Testis (tissue), 2 donors: Measurements from ENCODE around the gene SLC13A5.

ENCODE experiments used
- POLR2A ChIP-seq: fragments of 450-650 bp; IDR thresholded peaks from one replicate; pipeline ENCODE4 v1.6.1; 2017; ENCODE audit warnings: antibody characterized with exemption, mild to moderate bottlenecking, moderate library complexity
- TF ChIP-seq, protein P1 (sequence below), 3 experiments: fragments of 450-650 bp in 2 of 3; fragments of 200-600 bp in 1 of 3; sonication (generic) in 1 of 3; IDR thresholded peaks; one replicate each; pipeline ENCODE4 v1.5.1; 2016 to 2019; ENCODE audit warnings: antibody characterized with exemption in 3 of 3, mild to moderate bottlenecking in 2 of 3, moderate library complexity in 1 of 3

- TF ChIP-seq, protein P1, sequence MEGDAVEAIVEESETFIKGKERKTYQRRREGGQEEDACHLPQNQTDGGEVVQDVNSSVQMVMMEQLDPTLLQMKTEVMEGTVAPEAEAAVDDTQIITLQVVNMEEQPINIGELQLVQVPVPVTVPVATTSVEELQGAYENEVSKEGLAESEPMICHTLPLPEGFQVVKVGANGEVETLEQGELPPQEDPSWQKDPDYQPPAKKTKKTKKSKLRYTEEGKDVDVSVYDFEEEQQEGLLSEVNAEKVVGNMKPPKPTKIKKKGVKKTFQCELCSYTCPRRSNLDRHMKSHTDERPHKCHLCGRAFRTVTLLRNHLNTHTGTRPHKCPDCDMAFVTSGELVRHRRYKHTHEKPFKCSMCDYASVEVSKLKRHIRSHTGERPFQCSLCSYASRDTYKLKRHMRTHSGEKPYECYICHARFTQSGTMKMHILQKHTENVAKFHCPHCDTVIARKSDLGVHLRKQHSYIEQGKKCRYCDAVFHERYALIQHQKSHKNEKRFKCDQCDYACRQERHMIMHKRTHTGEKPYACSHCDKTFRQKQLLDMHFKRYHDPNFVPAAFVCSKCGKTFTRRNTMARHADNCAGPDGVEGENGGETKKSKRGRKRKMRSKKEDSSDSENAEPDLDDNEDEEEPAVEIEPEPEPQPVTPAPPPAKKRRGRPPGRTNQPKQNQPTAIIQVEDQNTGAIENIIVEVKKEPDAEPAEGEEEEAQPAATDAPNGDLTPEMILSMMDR (IDR thresholded peaks at IDR 0.05): no peak
- no peak for TF ChIP-seq POLR2A
These were observed 69.6 kb downstream of the SLC13A5 start for GRCh38 chr17:6643451-6644125.
